Mesothelial cell of epicardium (in vitro differentiated cells): Measurements from ENCODE around the gene FRAS1. TPM values are rescaled to one million over a fixed set of nuclear protein-coding genes. Genes with fewer than 3 reads are reported as not detected.

Source experiments
- DNase-seq, 2 experiments: peaks; one replicate each; pipeline ENCODE4 v3.0.0; 2021; ENCODE audit warnings: low spot score in 2 of 2; ENCODE audit not compliant: unreplicated experiment in 2 of 2
- H3K27ac Mint-ChIP-seq: 2 replicates; pipeline ENCODE4 v1.8.0; 2021; ENCODE audit warnings: mixed read lengths
- H3K27me3 Mint-ChIP-seq: 2 replicates; pipeline ENCODE4 v1.8.0; 2021; ENCODE audit warnings: low read depth, mixed read lengths
- H3K36me3 Mint-ChIP-seq: 2 replicates; pipeline ENCODE4 v1.8.0; 2021; ENCODE audit warnings: mixed read lengths
- H3K4me1 Mint-ChIP-seq: 2 replicates; pipeline ENCODE4 v1.8.0; 2021; ENCODE audit warnings: mixed read lengths
- H3K4me3 Mint-ChIP-seq: 2 replicates; pipeline ENCODE4 v1.8.0; 2021; ENCODE audit warnings: mild to moderate bottlenecking, moderate library complexity, mixed read lengths
- H3K9me3 Mint-ChIP-seq: 2 replicates; pipeline ENCODE4 v1.8.0; 2021; ENCODE audit warnings: mixed read lengths
- CTCF ChIP-seq: fragments of 200-600 bp; sonication (generic); IDR thresholded peaks from one replicate; pipeline ENCODE4 v1.5.0; 2021; ENCODE audit warnings: antibody characterized with exemption; ENCODE audit not compliant: unreplicated experiment
- total RNA-seq: library from RNA; stranded (reverse); gene quantifications from 3 replicates; pipeline ENCODE4 v1.2.1, GENCODE V29; 2021

The FRAS1 gene
- total RNA-seq, 1 donor from 2014 or later = 51.9 TPM

- Mint-ChIP-seq H3K27me3 (no peaks in the 10 kb centered on the region), H3K4me1 (peaks cover 11% of the 10 kb centered on the region), H3K4me3 (no peak overlapping the region), H3K27ac (no peak overlapping the region), H3K36me3 (no peaks in the 10 kb centered on the region), H3K9me3 (no peaks in the 10 kb centered on the region)
- TF ChIP-seq CTCF = no peak
- no peak for DNase-seq
These were observed 36.4 kb upstream of the FRAS1 start for GRCh38 chr4:78020677-78021076.

GRCh38 chr4:78022517-78022916 is 34.6 kb upstream of the FRAS1 start:
- DNase-seq = no peak
- Mint-ChIP-seq H3K27ac (no peak overlapping the region), H3K4me1 (peaks cover 11% of the 10 kb centered on the region), H3K4me3 (no peak overlapping the region), H3K36me3 (no peaks in the 10 kb centered on the region), H3K9me3 (no peaks in the 10 kb centered on the region), H3K27me3 (no peaks in the 10 kb centered on the region)
- no peak for TF ChIP-seq CTCF

- no peaks in the 10 kb centered on the region for H3K4me1 Mint-ChIP-seq
These were observed 33.0 kb upstream of the FRAS1 start for GRCh38 chr4:78024085-78024484.

GRCh38 chr4:78024576-78025091 is 32.5 kb upstream of the FRAS1 start:
- H3K9me3 Mint-ChIP-seq = no peaks in the 10 kb centered on the region
- H3K27ac Mint-ChIP-seq = no peak overlapping the region
- no peak for DNase-seq
- no peaks in the 10 kb centered on the region for H3K4me1 Mint-ChIP-seq
- H3K4me3 Mint-ChIP-seq = no peak overlapping the region
- H3K27me3 Mint-ChIP-seq = no peaks in the 10 kb centered on the region
- TF ChIP-seq CTCF = no peak
- H3K36me3 Mint-ChIP-seq = no peaks in the 10 kb centered on the region

More at GRCh38 chr4:78024085-78024484, 33.0 kb upstream of the FRAS1 start:
- TF ChIP-seq CTCF = no peak
- no peak overlapping the region for H3K4me3 Mint-ChIP-seq
- H3K27ac Mint-ChIP-seq = no peak overlapping the region
- no peaks in the 10 kb centered on the region for H3K9me3 Mint-ChIP-seq
- no peaks in the 10 kb centered on the region for H3K27me3 Mint-ChIP-seq
- DNase-seq = no peak
- H3K36me3 Mint-ChIP-seq = no peaks in the 10 kb centered on the region

DNA sequence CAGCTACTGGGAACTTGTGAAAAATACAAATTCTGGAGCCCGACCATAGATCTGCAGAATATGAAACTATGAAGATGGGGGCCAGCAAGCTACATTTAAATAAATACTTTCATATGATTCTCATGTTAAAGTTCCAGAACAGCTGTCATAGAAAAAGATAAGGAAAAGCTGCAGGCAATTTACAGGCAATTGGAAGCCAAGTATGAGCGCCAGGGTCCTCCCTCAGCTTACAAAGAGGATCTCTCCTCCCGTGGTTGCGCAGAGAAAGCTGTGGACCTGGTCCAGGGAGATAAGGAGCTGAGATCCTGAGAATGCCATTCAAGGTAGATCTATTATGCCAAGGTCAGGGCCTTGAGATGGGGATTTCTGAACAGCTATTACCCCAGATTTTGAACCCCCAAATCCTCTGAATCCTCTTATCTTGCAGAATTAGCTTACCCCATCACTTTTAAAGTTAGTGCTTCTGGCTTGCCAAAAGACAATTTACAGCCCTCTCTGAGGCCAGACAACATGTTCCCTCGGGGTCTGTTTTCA is 25.6 kb upstream of the FRAS1 start:
- no peak for TF ChIP-seq CTCF
- Mint-ChIP-seq H3K4me3 (no peak overlapping the region), H3K27ac (peak overlapping the region; percentile 14), H3K4me1 (no peaks in the 10 kb centered on the region), H3K9me3 (peaks cover 9% of the 10 kb centered on the region), H3K27me3 (no peaks in the 10 kb centered on the region), H3K36me3 (no peaks in the 10 kb centered on the region)
- no peak for DNase-seq

GRCh38 chr4:78032446-78032845 is 24.7 kb upstream of the FRAS1 start:
- Mint-ChIP-seq H3K27me3 (no peaks in the 10 kb centered on the region), H3K4me3 (no peak overlapping the region), H3K9me3 (peaks cover 9% of the 10 kb centered on the region), H3K36me3 (no peaks in the 10 kb centered on the region), H3K4me1 (no peaks in the 10 kb centered on the region), H3K27ac (no peak overlapping the region)
- no peak for TF ChIP-seq CTCF
- DNase-seq = no peak
